Measurements from ENCODE around the gene RGS5.

DNA sequence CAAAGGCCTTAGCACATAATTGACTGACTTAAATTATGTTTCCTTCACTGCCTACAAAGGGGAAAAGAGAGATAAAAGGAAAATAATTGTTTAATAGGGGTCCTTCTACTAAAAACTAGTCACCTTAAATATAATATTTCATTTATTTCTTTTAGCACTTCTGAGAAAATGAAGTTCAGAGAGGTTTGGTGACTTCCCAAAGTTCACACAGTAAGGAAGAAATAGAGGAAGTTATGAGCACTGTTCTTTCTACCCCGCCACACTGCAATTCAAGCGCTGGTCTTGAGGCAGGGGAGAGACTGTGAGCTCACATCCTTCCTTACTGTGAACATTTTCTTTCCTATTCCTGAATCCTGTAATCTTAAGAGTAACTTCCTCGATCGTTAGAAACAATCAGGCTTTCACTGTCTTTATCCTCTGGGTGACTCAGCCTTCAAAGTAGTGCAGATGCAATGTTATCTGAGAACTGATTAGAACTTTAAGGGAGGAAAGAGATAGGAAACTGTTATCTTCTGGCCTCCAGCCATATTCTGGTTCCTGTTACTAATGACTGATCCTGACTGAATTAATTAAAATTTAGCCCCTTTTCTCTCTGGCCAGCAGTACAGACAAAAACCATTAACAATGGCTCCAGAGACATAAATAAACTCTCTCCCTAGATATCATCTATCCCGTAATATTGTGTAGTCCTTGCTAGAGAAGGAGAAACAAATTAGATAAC, 6.8 kb downstream of the RGS5 start:
- TF ChIP-seq, protein P1, sequence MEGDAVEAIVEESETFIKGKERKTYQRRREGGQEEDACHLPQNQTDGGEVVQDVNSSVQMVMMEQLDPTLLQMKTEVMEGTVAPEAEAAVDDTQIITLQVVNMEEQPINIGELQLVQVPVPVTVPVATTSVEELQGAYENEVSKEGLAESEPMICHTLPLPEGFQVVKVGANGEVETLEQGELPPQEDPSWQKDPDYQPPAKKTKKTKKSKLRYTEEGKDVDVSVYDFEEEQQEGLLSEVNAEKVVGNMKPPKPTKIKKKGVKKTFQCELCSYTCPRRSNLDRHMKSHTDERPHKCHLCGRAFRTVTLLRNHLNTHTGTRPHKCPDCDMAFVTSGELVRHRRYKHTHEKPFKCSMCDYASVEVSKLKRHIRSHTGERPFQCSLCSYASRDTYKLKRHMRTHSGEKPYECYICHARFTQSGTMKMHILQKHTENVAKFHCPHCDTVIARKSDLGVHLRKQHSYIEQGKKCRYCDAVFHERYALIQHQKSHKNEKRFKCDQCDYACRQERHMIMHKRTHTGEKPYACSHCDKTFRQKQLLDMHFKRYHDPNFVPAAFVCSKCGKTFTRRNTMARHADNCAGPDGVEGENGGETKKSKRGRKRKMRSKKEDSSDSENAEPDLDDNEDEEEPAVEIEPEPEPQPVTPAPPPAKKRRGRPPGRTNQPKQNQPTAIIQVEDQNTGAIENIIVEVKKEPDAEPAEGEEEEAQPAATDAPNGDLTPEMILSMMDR (IDR thresholded peaks at IDR 0.05) = no peak
- TF ChIP-seq EP300 (IDR thresholded peaks at IDR 0.05) = no peak
- TF ChIP-seq POLR2AphosphoS5 (IDR thresholded peaks at IDR 0.05) = peak in 2 of 3 donors; percentile 64 to 82
- no peak for TF ChIP-seq POLR2A (IDR thresholded peaks at IDR 0.05)
